Effector CD4-positive, alpha-beta T cell (primary cell): ENCODE data around the gene YWHAH.
A peak's percentile ranks its signal among the peaks of the same experiment; 100 is the strongest.

Source experiments
- DNase-seq: peaks from one replicate; pipeline ENCODE4 v3.0.0-alpha.2; 2020

YWHAH gene

GRCh38 chr22:31923747-31924146 lies 20.6 kb upstream of the YWHAH start:
- DNase-seq, result no peak

GRCh38 chr22:31925056-31925455 lies 19.3 kb upstream of the YWHAH start:
- no peak for DNase-seq

GRCh38 chr22:31926024-31926423 lies 18.3 kb upstream of the YWHAH start:
- DNase-seq, result no peak

GRCh38 chr22:31926969-31927368 lies 17.4 kb upstream of the YWHAH start:
- no peak for DNase-seq

- DNase-seq, result no peak
Measured at GRCh38 chr22:31927562-31927961, 16.8 kb upstream of the YWHAH start.

- no peak for DNase-seq
Measured at GRCh38 chr22:31929167-31929930, 15.0 kb upstream of the YWHAH start.

GRCh38 chr22:31932863-31933262 lies 11.5 kb upstream of the YWHAH start:
- no peak for DNase-seq

GRCh38 chr22:31933406-31933805 lies 10.9 kb upstream of the YWHAH start:
- no peak for DNase-seq

GRCh38 chr22:31933816-31934482 lies 10.4 kb upstream of the YWHAH start:
- no peak for DNase-seq

- DNase-seq, result no peak
Measured at GRCh38 chr22:31935961-31936635, 8.2 kb upstream of the YWHAH start.

- DNase-seq, result no peak
Measured at GRCh38 chr22:31937341-31937740, 7.0 kb upstream of the YWHAH start.

GRCh38 chr22:31938296-31938695 lies 6.0 kb upstream of the YWHAH start:
- no peak for DNase-seq

GRCh38 chr22:31940506-31940905 lies 3.8 kb upstream of the YWHAH start:
- DNase-seq, result no peak

GRCh38 chr22:31942091-31942490 lies 2.2 kb upstream of the YWHAH start:
- DNase-seq, result no peak

GRCh38 chr22:31943206-31943977 lies 943 bp upstream of the YWHAH start:
- no peak for DNase-seq

GRCh38 chr22:31944700-31945442 lies 536 bp downstream of the YWHAH start:
- DNase-seq, result peak; percentile 25

GRCh38 chr22:31945443-31945855 lies 1.1 kb downstream of the YWHAH start:
- DNase-seq, result no peak

- DNase-seq, result no peak
Measured at GRCh38 chr22:31945971-31946680, 1.8 kb downstream of the YWHAH start.

- peak; percentile 28 for DNase-seq
Measured at GRCh38 chr22:31947296-31947695, 3.0 kb downstream of the YWHAH start.

GRCh38 chr22:31948002-31948401 lies 3.7 kb downstream of the YWHAH start:
- DNase-seq, result no peak

- DNase-seq, result no peak
Measured at GRCh38 chr22:31950226-31950625, 5.9 kb downstream of the YWHAH start.
